ENCODE measurements around the gene FAM163B. TPM values are rescaled to one million over a fixed set of nuclear protein-coding genes. Genes with fewer than 3 reads are reported as not detected.

Gene FAM163B
- total and polyA plus RNA-seq, 2 of the 8 experiments (the other 6 are each of a cell fraction or from before 2014, with no cell fraction given), result 0.63 to 1.0 TPM

- ChIA-PET POLR2A (ENCODE audit: partially characterized antibody) (interaction anchor here (0.7 to 3.3 kb wide), 6 partner anchors 9 to 45 kb away, joined by 3 to 7 read pairs (median 3); no protein-coding TSS in a partner anchor), CTCF (ENCODE audit: partially characterized antibody) (interaction anchor here (0.6 to 4.2 kb wide), 23 partner anchors 10 to 183 kb away, joined by 3 to 17 read pairs (median 4); partner anchors contain the start of gene ADAMTSL2)
- H3K4me1 ChIP-seq (replicated peaks in 1 of 4; ENCODE audit: control insufficient read depth in 3 of 4, insufficient read depth in 4 of 4, low read length in 3 of 4), result peaks cover 3 to 22% (median 17%) of the 10 kb centered on the region in 4 experiments
- H3K4ac ChIP-seq (replicated peaks; ENCODE audit: insufficient read length, low read depth, low read length), result peak overlapping the region; percentile 19
- peak overlapping the region; percentile 64 for H4K91ac ChIP-seq (replicated peaks; ENCODE audit: insufficient read length, low read length)
- H3K9me3 ChIP-seq (ENCODE audit: insufficient read depth in 2 of 2, low read depth in 1 of 2, low read length in 1 of 2), result peaks cover 0 to 3% of the 10 kb centered on the region in 2 experiments; a peak in 1 of 4 replicates
- H2BK15ac ChIP-seq (ENCODE audit: low read length), result peak overlapping the region; percentile 88; the same call in 1 of the 2 replicates
- H4K5ac ChIP-seq (ENCODE audit: insufficient read length, low read depth, low read length), result peak overlapping the region; percentile 3
- H2AK5ac ChIP-seq (ENCODE audit: low read depth, low read length), result 0 out of 2 replicates have a peak overlapping the region, but pooled peaks have one; percentile 26
- H3K27me3 ChIP-seq (replicated peaks in 1 of 4; ENCODE audit: control insufficient read depth in 3 of 4, extremely low read depth in 1 of 4, insufficient read depth in 3 of 4, low read length in 3 of 4), result no peaks in the 10 kb centered on the region
- peak overlapping the region; percentile 50 for H2BK120ac ChIP-seq (replicated peaks; ENCODE audit: low read depth, low read length)
- FAIRE-seq (no peak), DNase-seq (ENCODE audit: low read depth in 1 of 2, low spot score in 2 of 2) (peak in 1 of 2 experiments; percentile 73)
- H2AFZ ChIP-seq (ENCODE audit: low read length), result peak overlapping the region; percentile 26; the same call in 1 of the 2 replicates
- H3K56ac ChIP-seq (replicated peaks; ENCODE audit: insufficient read length, low read depth, low read length), result no peak overlapping the region
- peak overlapping the region; percentile 47; the same call in 1 of the 2 replicates for H3K27ac ChIP-seq (ENCODE audit: low read depth, low read length)
- no peaks in the 10 kb centered on the region for H3K79me1 ChIP-seq (ENCODE audit: low read depth, low read length)
- peak overlapping the region; percentile 90 for H3K18ac ChIP-seq (ENCODE audit: extremely low read depth, low read length)
- H2BK20ac ChIP-seq (ENCODE audit: low read length), result peak overlapping the region; percentile 28; the same call in 1 of the 2 replicates
- no peak overlapping the region for H3K14ac ChIP-seq (ENCODE audit: insufficient read length)
- H3K9ac ChIP-seq (replicated peaks in 1 of 4; ENCODE audit: extremely low read depth in 1 of 4, low read depth in 3 of 4, low read length in 3 of 4), result no peak overlapping the region
- H3K23ac ChIP-seq (ENCODE audit: insufficient read length), result no peak overlapping the region
- peak overlapping the region; percentile 36 for H4K8ac ChIP-seq (ENCODE audit: extremely low read depth, insufficient read depth, low read length)
- no peaks in the 10 kb centered on the region for H4K20me1 ChIP-seq (replicated peaks in 1 of 2; ENCODE audit: control insufficient read depth in 1 of 2, insufficient read depth in 2 of 2, low read length in 2 of 2)
- peak overlapping the region; percentile 80; the same call in 1 of the 2 replicates for H2BK12ac ChIP-seq (ENCODE audit: low read depth, low read length)
- H3K4me2 ChIP-seq (ENCODE audit: insufficient read depth in 1 of 2, low read depth in 2 of 2, low read length in 2 of 2), result peak overlapping the region in 1 of 2 experiments; percentile 47; a peak in 2 of 4 replicates
- no peaks in the 10 kb centered on the region for H3K36me3 ChIP-seq (ENCODE audit: control insufficient read depth in 2 of 4, insufficient read depth in 4 of 4, low read length in 3 of 4)
- peak overlapping the region; percentile 81 for H2BK5ac ChIP-seq (ENCODE audit: low read depth, low read length)
- H3K23me2 ChIP-seq (ENCODE audit: low read depth, low read length), result no peaks in the 10 kb centered on the region
- peak overlapping the region in 1 of 4 experiments; percentile 24; a peak in 1 of 8 replicates for H3K4me3 ChIP-seq (ENCODE audit: extremely low read depth in 1 of 4, insufficient read depth in 2 of 4, low read depth in 3 of 4, low read length in 4 of 4)
- H3K79me2 ChIP-seq (ENCODE audit: control insufficient read depth in 1 of 2, insufficient read depth in 2 of 2, low read length in 2 of 2), result no peaks in the 10 kb centered on the region
- 36% methylated on average over 25 of the region's 28 CpGs; no CpG with 5 or more reads in 1 of the 2 experiments for WGBS, 2 experiments (ENCODE audit: extremely low coverage in 1 of 2, insufficient coverage in 1 of 2, insufficient read length in 1 of 2, insufficient replicate concordance in 2 of 2, low coverage in 1 of 2, low lambda C conversion rate in 2 of 2, missing lambda C conversion rate in 1 of 2)
- 0 out of 2 replicates have a peak, but pooled peaks have one; percentile 12 for TF ChIP-seq E2F6 (IDR thresholded peaks at IDR 0.05)
- no peak for TF ChIP-seq NRF1 (IDR thresholded peaks at IDR 0.05; ENCODE audit: low read depth, low read length)
- no peak for TF ChIP-seq CTBP2 (IDR thresholded peaks at IDR 0.05; ENCODE audit: borderline replicate concordance, insufficient read depth, insufficient read length, low read length)
- peak; percentile 77; the same call in 1 of the 2 replicates for TF ChIP-seq TCF12 (IDR thresholded peaks at IDR 0.05; ENCODE audit: low read depth, low read length)
- TF ChIP-seq EP300 (IDR thresholded peaks at IDR 0.05; ENCODE audit: borderline replicate concordance in 1 of 2, low read depth in 2 of 2, low read length in 2 of 2), result no peak
- no peak for TF ChIP-seq HDAC2 (IDR thresholded peaks at IDR 0.05; ENCODE audit: borderline replicate concordance in 1 of 2, low read depth in 2 of 2, low read length in 2 of 2)
- no peak for TF ChIP-seq MAFK (IDR thresholded peaks at IDR 0.05; ENCODE audit: low read depth, low read length)
- no peak for TF ChIP-seq GABPA (IDR thresholded peaks at IDR 0.05; ENCODE audit: borderline replicate concordance, insufficient read depth, low read length)
These were observed 24.4 kb downstream of the FAM163B start for GRCh38 chr9:133584559-133585476.

Measured in H1 (cell line).